GM12874 (cell line): ENCODE results near the gene MICAL3.

Experiments used
- TF ChIP-seq, protein P1 (sequence below): IDR thresholded peaks from 2 replicates; pipeline ENCODE4 v1.5.1; 2011; ENCODE audit warnings: low read depth, mild to moderate bottlenecking, control low read depth, low read length, moderate library complexity; ENCODE audit not compliant: insufficient read depth

The MICAL3 gene

GRCh38 chr22:17823226-17823625 is 201.1 kb downstream of the MICAL3 start:
- TF ChIP-seq, protein P1, sequence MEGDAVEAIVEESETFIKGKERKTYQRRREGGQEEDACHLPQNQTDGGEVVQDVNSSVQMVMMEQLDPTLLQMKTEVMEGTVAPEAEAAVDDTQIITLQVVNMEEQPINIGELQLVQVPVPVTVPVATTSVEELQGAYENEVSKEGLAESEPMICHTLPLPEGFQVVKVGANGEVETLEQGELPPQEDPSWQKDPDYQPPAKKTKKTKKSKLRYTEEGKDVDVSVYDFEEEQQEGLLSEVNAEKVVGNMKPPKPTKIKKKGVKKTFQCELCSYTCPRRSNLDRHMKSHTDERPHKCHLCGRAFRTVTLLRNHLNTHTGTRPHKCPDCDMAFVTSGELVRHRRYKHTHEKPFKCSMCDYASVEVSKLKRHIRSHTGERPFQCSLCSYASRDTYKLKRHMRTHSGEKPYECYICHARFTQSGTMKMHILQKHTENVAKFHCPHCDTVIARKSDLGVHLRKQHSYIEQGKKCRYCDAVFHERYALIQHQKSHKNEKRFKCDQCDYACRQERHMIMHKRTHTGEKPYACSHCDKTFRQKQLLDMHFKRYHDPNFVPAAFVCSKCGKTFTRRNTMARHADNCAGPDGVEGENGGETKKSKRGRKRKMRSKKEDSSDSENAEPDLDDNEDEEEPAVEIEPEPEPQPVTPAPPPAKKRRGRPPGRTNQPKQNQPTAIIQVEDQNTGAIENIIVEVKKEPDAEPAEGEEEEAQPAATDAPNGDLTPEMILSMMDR = no peak

DNA sequence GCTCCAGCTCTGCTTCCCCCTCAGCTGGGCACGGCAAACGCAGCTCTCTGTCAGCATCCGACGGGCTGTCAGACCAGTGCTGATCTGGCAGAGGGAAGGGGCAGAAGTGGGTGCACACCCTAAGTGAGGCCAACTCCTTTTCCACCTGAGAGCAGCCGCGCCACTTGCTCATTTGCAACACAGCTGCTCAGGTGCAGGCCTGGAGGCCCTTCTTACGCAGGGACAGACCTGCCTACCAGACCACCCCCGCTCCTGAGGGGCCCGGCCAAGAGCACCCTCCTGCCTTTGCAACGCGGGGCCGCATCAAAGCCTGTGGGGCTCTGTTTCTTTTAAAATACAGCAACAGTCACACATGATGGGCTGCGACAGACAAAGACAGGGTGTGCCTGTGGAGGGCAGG is 202.3 kb downstream of the MICAL3 start:
- TF ChIP-seq, protein P1 = no peak

DNA sequence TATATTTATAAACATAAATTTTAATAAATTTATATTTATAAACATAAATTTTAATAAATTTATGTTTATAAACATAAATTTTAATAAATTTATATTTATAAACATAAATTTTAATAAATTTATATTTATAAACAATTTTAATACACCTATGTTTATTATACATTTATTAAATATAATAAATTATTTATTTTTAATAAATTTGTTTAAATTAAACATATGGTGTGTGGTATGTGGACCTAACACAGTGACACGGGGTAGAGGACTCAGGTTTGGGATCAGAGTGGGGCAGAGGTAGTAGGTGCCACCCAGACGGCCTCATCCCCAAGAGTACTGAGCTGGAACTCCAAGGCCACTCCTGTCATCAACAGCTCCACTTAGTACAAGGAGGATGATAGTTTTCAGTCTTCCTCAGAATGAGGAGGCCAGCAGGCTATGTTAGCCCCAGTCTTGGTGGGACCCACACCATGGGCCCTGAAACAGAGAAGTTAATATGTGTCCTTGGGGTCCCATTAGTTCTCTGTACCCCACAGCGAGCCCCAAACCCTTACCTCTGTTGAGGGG is 203.4 kb downstream of the MICAL3 start:
- TF ChIP-seq, protein P1 = no peak

- TF ChIP-seq, protein P1 = no peak
Measured at GRCh38 chr22:17818649-17819048, 205.7 kb downstream of the MICAL3 start.

DNA sequence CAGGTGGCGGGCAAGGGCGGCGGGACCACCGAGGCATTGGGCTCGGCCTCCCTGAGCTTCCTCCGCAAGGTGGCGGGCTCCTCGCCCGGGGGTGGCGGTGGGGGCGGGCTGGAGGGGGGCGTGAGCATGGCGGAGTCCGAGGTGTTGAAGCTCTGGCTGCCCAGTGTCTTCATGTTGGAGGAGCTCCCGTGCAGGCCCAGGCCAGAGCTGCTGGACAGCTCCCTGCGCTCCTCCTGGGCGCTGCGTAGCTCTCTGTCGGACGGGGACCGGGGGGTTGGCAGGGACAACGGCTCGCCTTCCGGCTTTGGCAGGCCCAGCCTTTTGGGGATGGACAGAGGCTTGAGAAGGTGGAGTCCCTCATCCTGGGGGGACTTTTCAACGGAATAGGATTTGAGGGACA is 206.2 kb downstream of the MICAL3 start:
- TF ChIP-seq, protein P1 = no peak

GRCh38 chr22:17817511-17818065 is 206.8 kb downstream of the MICAL3 start:
- TF ChIP-seq, protein P1 = no peak

DNA sequence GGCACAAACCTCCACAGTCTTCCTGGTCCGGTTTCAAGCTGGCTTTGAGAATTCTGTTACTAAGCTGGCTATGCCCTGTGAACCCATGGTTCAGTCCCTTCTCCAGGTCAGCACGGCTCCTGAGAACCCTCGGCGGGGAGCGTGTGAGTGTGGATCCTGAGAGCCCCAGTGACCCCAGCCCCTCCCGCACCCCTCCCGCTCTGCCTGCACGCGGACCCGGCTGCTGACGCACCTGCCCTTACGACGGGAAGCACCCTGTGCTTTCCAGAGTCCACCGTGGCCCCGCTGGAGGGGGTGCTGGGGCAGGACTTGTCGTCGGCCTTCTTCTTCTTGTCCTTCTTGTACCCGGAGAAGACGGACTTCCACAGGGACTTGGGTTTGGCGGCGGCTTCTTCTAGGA is 207.3 kb downstream of the MICAL3 start:
- TF ChIP-seq, protein P1 = no peak
